ENCODE measurements around the gene PPP2R3B.

GRCh38 chrX:345020-345925, 41.4 kb downstream of the PPP2R3B start:
- TF ChIP-seq CTCF (IDR thresholded peaks at IDR 0.05; ENCODE audit: low read depth, low read length): no peak
- TF ChIP-seq EZH2phosphoT487 (IDR thresholded peaks at IDR 0.05; ENCODE audit: low read depth): no peak
